K562 (cell line): ENCODE results near the gene DLG3. TPM values are rescaled to one million over a fixed set of nuclear protein-coding genes. Genes with fewer than 3 reads are reported as not detected.

ENCODE experiments used
- ATAC-seq: fragments of 200-7000 bp; cut with Tn5 transposase; 3 replicates; pipeline ENCODE4 v1.9.1; 2020; ENCODE audit warnings: moderate library complexity
- BruUV-seq: library from RNA; stranded (reverse); fragments of 400-500 nt; replicated peaks from 2 replicates; lab custom pipeline; 2021; lab: Mats Ljungman, UMichigan
- CTCF ChIA-PET: fragments of 300-600 bp; formaldehyde crosslinking; extraction: SDS; loops from one replicate; lab custom pipeline; 2021; ENCODE audit warnings: low intra/inter-chr PET ratio; lab: Yijun Ruan, JAX
- POLR2A ChIA-PET: fragments of 300-600, 350-650 bp; sonication (Branson Sonifier 250); formaldehyde crosslinking; extraction: SDS; loops from one replicate; lab custom pipeline; 2021; ENCODE audit warnings: antibody characterized with exemption, inconsistent platforms; lab: Yijun Ruan, JAX
- DNase-seq, 4 experiments: peaks; one replicate each; pipeline versions ENCODE4 v3.0.0 to v3.0.0-alpha.2; 2011 to 2018; ENCODE audit warnings: low spot score in 3 of 4, mixed read lengths in 3 of 4; ENCODE audit errors: extremely low read depth in 1 of 4
- FAIRE-seq: peaks from 2 replicates; lab custom pipeline; 2011; peaks lifted over from hg19 to GRCh38; lab: Jason Lieb, UNC
- H2AFZ ChIP-seq: 2 replicates; pipeline ENCODE4 v1.6.0; 2011; ENCODE audit warnings: low read depth, low read length, control low read depth, inconsistent platforms
- H3K27ac ChIP-seq: fragments of 200-600 bp; 3 replicates; pipeline ENCODE4 v1.8.0; 2011; ENCODE audit warnings: low read depth, mild to moderate bottlenecking, control low read depth, inconsistent platforms, low read length, moderate library complexity, mixed read lengths; ENCODE audit errors: extremely low read depth
- H3K27me3 ChIP-seq, 2 experiments: fragments of 300-600 bp in 1 of 2; 2 replicates in 1 of 2; 3 replicates in 1 of 2; pipeline versions ENCODE4 v1.6.0 to v1.8.0; 2011; ENCODE audit warnings: inconsistent platforms in 2 of 2, low read length in 2 of 2, mild to moderate bottlenecking in 1 of 2, mixed read lengths in 1 of 2, moderate library complexity in 1 of 2; ENCODE audit not compliant: control insufficient read depth in 2 of 2, insufficient read depth in 2 of 2
- H3K36me3 ChIP-seq: fragments of 300-600 bp; 3 replicates; pipeline ENCODE4 v1.8.0; 2011; ENCODE audit warnings: mild to moderate bottlenecking, low read length, inconsistent platforms; ENCODE audit not compliant: control insufficient read depth, insufficient read depth
- H3K4me1 ChIP-seq, 2 experiments: fragments of 200-600 bp in 1 of 2; replicated peaks in 1 of 2; 2 replicates in 1 of 2; 3 replicates in 1 of 2; pipeline versions ENCODE4 v1.5.1 to v1.8.0; 2011; ENCODE audit warnings: inconsistent platforms in 2 of 2, low read length in 2 of 2, mild to moderate bottlenecking in 1 of 2, mixed read lengths in 1 of 2, moderate library complexity in 1 of 2; ENCODE audit not compliant: control insufficient read depth in 2 of 2, insufficient read depth in 2 of 2
- H3K4me2 ChIP-seq: 2 replicates; pipeline ENCODE4 v1.6.1; 2011; ENCODE audit warnings: low read length, control low read depth, inconsistent platforms, mixed read lengths; ENCODE audit not compliant: insufficient read depth
- H3K4me3 ChIP-seq: fragments of 200-600 bp; sonication (generic), shearing (Covaris generic); 2 replicates; pipeline ENCODE4 v1.5.1; 2016; ENCODE audit warnings: control low read depth, inconsistent platforms
- H3K79me2 ChIP-seq: fragments of 200-600 bp; 3 replicates; pipeline ENCODE4 v1.8.0; 2011; ENCODE audit warnings: low read length, inconsistent platforms; ENCODE audit not compliant: control insufficient read depth, insufficient read depth
- H3K9ac ChIP-seq, 2 experiments: 2 replicates each; pipeline versions ENCODE4 v1.6.0 to v1.6.1; 2011; ENCODE audit warnings: low read depth in 2 of 2, low read length in 2 of 2, control low read depth in 1 of 2, inconsistent platforms in 1 of 2, mild to moderate bottlenecking in 1 of 2, mixed read lengths in 1 of 2; ENCODE audit not compliant: insufficient read depth in 1 of 2
- H3K9me1 ChIP-seq: one replicate; pipeline ENCODE4 v1.6.0; 2011; ENCODE audit warnings: inconsistent platforms, mild to moderate bottlenecking, low read length, moderate library complexity; ENCODE audit not compliant: control insufficient read depth, insufficient read depth
- H3K9me3 ChIP-seq: replicated peaks from 2 replicates; pipeline ENCODE4 v1.5.1; 2011; ENCODE audit warnings: low read depth, low read length, inconsistent platforms; ENCODE audit not compliant: control insufficient read depth, insufficient read depth
- H4K20me1 ChIP-seq: replicated peaks from 2 replicates; pipeline ENCODE4 v1.6.1; 2011; ENCODE audit warnings: low read length, inconsistent platforms, mixed read lengths; ENCODE audit not compliant: control insufficient read depth, insufficient read depth
- ARNT ChIP-seq, 2 experiments: fragments of 450-650 bp; IDR thresholded peaks; 2 replicates each; pipeline ENCODE4 v1.6.1; 2016; ENCODE audit warnings: mild to moderate bottlenecking in 1 of 2
- ELF1 ChIP-seq: fragments of 200-800 bp; sonication (Bioruptor generic); IDR thresholded peaks from 2 replicates; pipeline ENCODE4 v1.6.1; 2016; ENCODE audit warnings: missing genetic modification characterization, missing compliant biosample characterization
- MCM7 ChIP-seq, 2 experiments: fragments of 450-650 bp; IDR thresholded peaks; 2 replicates each; pipeline ENCODE4 v1.6.1; 2016 to 2018
- MYBL2 ChIP-seq, 2 experiments: fragments of 450-650 bp in 1 of 2; sonication (generic) in 1 of 2; formaldehyde crosslinking in 1 of 2; IDR thresholded peaks; 2 replicates each; pipeline versions ENCODE4 v1.6.1 to v1.8.1; 2017 to 2022; ENCODE audit warnings: borderline replicate concordance in 1 of 2, inconsistent platforms in 1 of 2, low read depth in 1 of 2, mild to moderate bottlenecking in 1 of 2, missing genetic modification reagents in 1 of 2, moderate library complexity in 1 of 2
- SNRNP70 ChIP-seq: fragments of 200-400 bp; formaldehyde crosslinking; optimal IDR thresholded peaks from 2 replicates; pipeline ENCODE3; 2017; ENCODE audit warnings: low read depth, low read length
- SREBF1 ChIP-seq: fragments of 150-350 bp; IDR thresholded peaks from 2 replicates; pipeline ENCODE4 v1.6.1; 2014; ENCODE audit warnings: antibody characterized with exemption, low read depth, low read length, borderline replicate concordance
- ZNF174 ChIP-seq: fragments of 250-450 bp; sonication (Bioruptor Pico); IDR thresholded peaks from 2 replicates; pipeline ENCODE4 v1.4.0; 2020; ENCODE audit warnings: mild to moderate bottlenecking
- ZNF717 ChIP-seq: fragments of 250-450 bp; sonication (Bioruptor Pico); IDR thresholded peaks from 2 replicates; pipeline ENCODE4 v1.5.0; 2021
- WGBS: fragments of 100-300 bp; shearing (Covaris generic); methylation state at CpG from one replicate; pipeline ENCODE4 v1.1.6; 2016; ENCODE audit warnings: low coverage, mixed read lengths; ENCODE audit not compliant: insufficient coverage; ENCODE audit errors: missing lambda C conversion rate; 5-methylcytosine and 5-hydroxymethylcytosine counted together
- in situ Hi-C: fragments of 300-500 bp; cut with MboI; formaldehyde crosslinking; loops from 4 replicates; pipeline ENCODE4 v1.15.0; 2018; ENCODE audit warnings: inconsistent platforms, mixed read lengths
- intact Hi-C: fragments of 100-400 bp; cut with micrococcal nuclease; formaldehyde crosslinking; loops from 2 replicates; pipeline ENCODE4 v1.14.2; 2022
- polyA plus RNA-seq, 8 experiments: library from polyadenylated mRNA; depleted of rRNA in 4 of 8; stranded (reverse) in 5 of 8; unstranded in 3 of 8; fragments of >200 nt; fragmentation: Nextera tagmentation in 2 of 8; fragmentation: Illumina TruSeq in 1 of 8; extraction: Ambion mirVana in 2 of 8; extraction: Trizol in 1 of 8; gene quantifications; 2 replicates each; pipeline versions ENCODE4 v1.2.1 to v1.2.3, GENCODE V29; 2011 to 2014; ENCODE audit warnings: inconsistent platforms in 1 of 8, missing spikeins in 1 of 8
- total RNA-seq, 7 experiments: library from RNA; depleted of rRNA in 6 of 7; stranded (reverse); fragments of >200 nt in 6 of 7; fragmentation: Illumina TruSeq in 2 of 7; extraction: Trizol in 2 of 7; gene quantifications; 2 replicates each; pipeline versions ENCODE4 v1.2.1 to v1.2.3, GENCODE V29; 2011 to 2021; ENCODE audit warnings: low replicate concordance in 1 of 7
- TF ChIP-seq, protein P1 (sequence below): sonication (generic); formaldehyde crosslinking; IDR thresholded peaks from 2 replicates; pipeline ENCODE4 v1.8.0; 2022; ENCODE audit warnings: missing genetic modification reagents, mild to moderate bottlenecking, moderate library complexity, borderline replicate concordance
- TF ChIP-seq, protein P2 (sequence below): fragments of 250-450 bp; sonication (Bioruptor Pico); IDR thresholded peaks from 2 replicates; pipeline ENCODE4 v1.5.0; 2020; ENCODE audit warnings: mild to moderate bottlenecking
- TF ChIP-seq, protein P3 (sequence below): fragments of 250-450 bp; sonication (Bioruptor Pico); IDR thresholded peaks from 2 replicates; pipeline ENCODE4 v1.9.0; 2021; ENCODE audit warnings: mild to moderate bottlenecking

The DLG3 gene
- total and polyA plus RNA-seq, 9 of the 15 experiments (the other 6 are each of a cell fraction or from before 2014, with no cell fraction given) = 3.1 to 15.7 (median 8.8) TPM

DNA sequence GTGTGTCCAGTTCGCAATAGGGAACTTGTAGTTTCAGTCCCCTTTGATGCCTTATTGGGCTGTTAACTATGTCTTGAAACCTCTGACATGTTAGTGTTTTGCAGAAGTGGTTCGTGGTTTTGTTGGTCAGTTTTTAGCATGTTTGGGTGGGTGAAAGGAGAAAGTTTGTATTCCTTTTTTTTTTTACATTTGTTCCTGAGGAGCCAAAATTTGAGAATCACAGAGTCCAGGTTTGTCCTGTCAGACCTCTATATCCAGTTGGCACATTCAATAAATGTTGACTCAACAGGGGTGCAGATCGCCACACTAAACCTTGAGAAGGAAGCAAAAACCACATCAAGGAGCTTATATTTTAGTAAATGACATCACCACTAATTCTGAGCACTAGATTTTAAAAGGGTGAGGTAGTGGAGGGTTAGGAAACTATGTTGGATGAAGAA, 26.2 kb downstream of the DLG3 start:
- H3K9me1 ChIP-seq = no peaks in the 10 kb centered on the region
- ATAC-seq (no peak), FAIRE-seq (no peak)
- no peak overlapping the region for H2AFZ ChIP-seq
- no TSS peak for BruUV-seq
- no peaks in the 10 kb centered on the region for H4K20me1 ChIP-seq
- no peak overlapping the region for H3K9ac ChIP-seq
- TF ChIP-seq, protein P1, sequence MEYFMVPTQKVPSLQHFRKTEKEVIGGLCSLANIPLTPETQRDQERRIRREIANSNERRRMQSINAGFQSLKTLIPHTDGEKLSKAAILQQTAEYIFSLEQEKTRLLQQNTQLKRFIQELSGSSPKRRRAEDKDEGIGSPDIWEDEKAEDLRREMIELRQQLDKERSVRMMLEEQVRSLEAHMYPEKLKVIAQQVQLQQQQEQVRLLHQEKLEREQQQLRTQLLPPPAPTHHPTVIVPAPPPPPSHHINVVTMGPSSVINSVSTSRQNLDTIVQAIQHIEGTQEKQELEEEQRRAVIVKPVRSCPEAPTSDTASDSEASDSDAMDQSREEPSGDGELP (CRISPR knock-in tag) = no peak
- TF ChIP-seq, all 486 proteins: peak for 0
- intact Hi-C loops (no loop called here), in situ Hi-C loops (no loop called here)
- H3K27me3 ChIP-seq = no peaks in the 10 kb centered on the region
- H3K4me2 ChIP-seq = no peak overlapping the region
- WGBS = 29% methylated on average over 3 of the region's 3 CpGs
- no peak overlapping the region for H3K27ac ChIP-seq
- no peaks in the 10 kb centered on the region for H3K36me3 ChIP-seq
- H3K9me3 ChIP-seq = no peaks in the 10 kb centered on the region
- H3K4me3 ChIP-seq = no peak overlapping the region
- ChIA-PET POLR2A (no interaction called here), CTCF (no interaction called here)
- H3K79me2 ChIP-seq = no peaks in the 10 kb centered on the region
- H3K4me1 ChIP-seq = no peaks in the 10 kb centered on the region
- no peak for DNase-seq

DNA sequence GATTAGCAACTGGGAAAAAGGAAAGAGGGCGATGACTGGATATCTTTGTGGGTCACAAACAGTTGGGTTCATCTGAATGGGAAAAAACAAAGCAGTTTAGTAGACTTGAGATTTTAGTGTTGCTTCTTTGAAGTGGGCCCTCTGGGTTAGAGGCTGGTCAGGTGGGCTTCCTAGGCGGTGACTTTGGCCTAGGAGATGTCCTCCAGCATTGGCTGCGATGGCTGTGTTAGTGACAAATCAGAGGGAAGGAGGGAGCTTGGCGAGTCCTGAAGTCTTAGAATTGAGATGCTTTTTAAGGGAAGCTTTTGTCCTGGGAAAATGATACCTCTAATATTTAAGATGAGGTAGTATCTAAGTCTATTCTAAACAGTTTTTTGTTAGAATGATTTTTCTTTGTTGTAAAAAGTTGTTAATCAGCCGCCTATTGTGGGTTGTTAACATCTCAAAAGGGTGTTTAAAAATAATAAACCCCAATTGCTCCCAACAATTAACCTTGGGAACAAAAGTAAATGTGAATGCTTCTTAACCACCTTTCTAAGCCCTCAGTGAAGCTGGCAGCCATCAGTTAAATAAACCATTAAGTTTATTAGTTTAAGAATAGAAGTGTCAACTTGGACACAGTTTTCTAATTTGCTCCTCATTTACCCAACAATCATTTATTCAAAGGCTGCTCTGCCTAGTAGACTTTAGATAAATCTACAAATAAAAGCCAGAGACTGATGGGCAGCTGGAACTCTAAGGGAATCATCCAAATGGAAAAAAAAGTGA, 31.7 kb downstream of the DLG3 start:
- FAIRE-seq = no peak
- Histone ChIP-seq H3K79me2 (no peaks in the 10 kb centered on the region), H3K27me3 (no peaks in the 10 kb centered on the region), H3K36me3 (no peaks in the 10 kb centered on the region; the same call in 2 of the 3 replicates), H3K4me2 (no peak overlapping the region), H3K9me1 (no peaks in the 10 kb centered on the region), H3K4me3 (no peak overlapping the region), H2AFZ (no peak overlapping the region), H3K4me1 (no peaks in the 10 kb centered on the region; a peak in 1 of 5 replicates), H4K20me1 (peaks cover 13% of the 10 kb centered on the region; the same call in 1 of the 2 replicates), H3K9me3 (no peaks in the 10 kb centered on the region), H3K27ac (no peak overlapping the region), H3K9ac (no peak overlapping the region)
- BruUV-seq = no TSS peak
- intact Hi-C loops = no loop called here
- 41% methylated on average over 4 of the region's 5 CpGs for WGBS
- no peak for ATAC-seq
- CTCF ChIA-PET = no interaction called here
- POLR2A ChIA-PET = interaction anchor here (0.7 to 1.0 kb wide), 2 partner anchors 11 to 14 kb away, joined by 3 to 5 read pairs; no protein-coding TSS in a partner anchor
- no peak for DNase-seq
- in situ Hi-C loops = no loop called here
- TF ChIP-seq, protein P2, sequence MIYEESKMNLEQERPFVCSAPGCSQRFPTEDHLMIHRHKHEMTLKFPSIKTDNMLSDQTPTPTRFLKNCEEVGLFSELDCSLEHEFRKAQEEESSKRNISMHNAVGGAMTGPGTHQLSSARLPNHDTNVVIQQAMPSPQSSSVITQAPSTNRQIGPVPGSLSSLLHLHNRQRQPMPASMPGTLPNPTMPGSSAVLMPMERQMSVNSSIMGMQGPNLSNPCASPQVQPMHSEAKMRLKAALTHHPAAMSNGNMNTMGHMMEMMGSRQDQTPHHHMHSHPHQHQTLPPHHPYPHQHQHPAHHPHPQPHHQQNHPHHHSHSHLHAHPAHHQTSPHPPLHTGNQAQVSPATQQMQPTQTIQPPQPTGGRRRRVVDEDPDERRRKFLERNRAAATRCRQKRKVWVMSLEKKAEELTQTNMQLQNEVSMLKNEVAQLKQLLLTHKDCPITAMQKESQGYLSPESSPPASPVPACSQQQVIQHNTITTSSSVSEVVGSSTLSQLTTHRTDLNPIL (CRISPR knock-in tag) = no peak
- TF ChIP-seq SNRNP70 (no peak), MCM7 (IDR thresholded peaks at IDR 0.05) (no peak), SREBF1 (no peak), ELF1 (tag) (no peak), ZNF174 (CRISPR knock-in tag) (no peak), MYBL2 (IDR thresholded peaks at IDR 0.05; ENCODE audit: low read depth) (no peak), MYBL2 (CRISPR knock-in tag; IDR thresholded peaks at IDR 0.05; ENCODE audit: borderline replicate concordance) (no peak), ZNF717 (no peak), ARNT (IDR thresholded peaks at IDR 0.05) (no peak)
- TF ChIP-seq, protein P3, sequence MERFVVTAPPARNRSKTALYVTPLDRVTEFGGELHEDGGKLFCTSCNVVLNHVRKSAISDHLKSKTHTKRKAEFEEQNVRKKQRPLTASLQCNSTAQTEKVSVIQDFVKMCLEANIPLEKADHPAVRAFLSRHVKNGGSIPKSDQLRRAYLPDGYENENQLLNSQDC (CRISPR knock-in tag) = no peak
